DMS153 treated with DMSO at 0.1 percent for 48 hours (cell line): ENCODE measurements around the gene CYFIP1.

Experiments
- DNase-seq: peaks from one replicate; lab custom pipeline; 2025; ENCODE audit not compliant: unreplicated experiment; lab: John Stamatoyannopoulos, UW

The CYFIP1 gene

DNA sequence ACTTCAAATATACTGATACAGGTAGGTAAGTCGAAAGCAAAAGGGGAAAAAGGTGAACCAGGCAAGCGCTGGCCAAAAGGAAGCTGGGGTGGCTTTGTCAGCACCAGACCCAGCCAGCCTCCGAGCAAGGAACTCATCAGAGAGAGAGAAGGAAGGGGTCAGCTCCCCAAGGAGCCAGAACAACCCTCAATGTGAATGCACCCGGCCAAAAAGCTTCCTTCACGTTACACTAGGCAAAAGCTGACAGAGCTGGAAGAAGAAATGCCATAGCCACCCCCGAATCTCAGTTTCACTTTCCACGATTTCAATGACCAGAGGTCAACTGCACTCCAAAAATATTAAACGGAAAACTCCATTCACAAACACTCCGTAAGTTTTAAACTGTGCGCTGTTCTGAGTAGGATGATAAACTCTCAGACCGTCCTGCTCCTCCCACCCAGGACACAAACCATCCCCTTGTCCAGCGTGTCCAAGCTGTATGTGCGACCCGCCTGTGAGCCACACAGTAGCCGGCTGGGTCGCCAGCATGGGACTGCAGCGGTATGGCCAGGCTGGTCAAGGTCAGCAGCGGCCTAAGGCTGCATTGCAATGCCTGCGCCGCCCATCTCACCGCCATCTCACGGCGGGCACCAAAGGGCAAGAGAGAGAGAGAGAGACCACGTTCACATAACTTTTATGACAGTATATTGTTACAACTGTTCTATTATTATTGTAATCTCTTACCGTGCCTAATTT lies 29.7 kb downstream of the CYFIP1 start:
- no peak for DNase-seq

DNA sequence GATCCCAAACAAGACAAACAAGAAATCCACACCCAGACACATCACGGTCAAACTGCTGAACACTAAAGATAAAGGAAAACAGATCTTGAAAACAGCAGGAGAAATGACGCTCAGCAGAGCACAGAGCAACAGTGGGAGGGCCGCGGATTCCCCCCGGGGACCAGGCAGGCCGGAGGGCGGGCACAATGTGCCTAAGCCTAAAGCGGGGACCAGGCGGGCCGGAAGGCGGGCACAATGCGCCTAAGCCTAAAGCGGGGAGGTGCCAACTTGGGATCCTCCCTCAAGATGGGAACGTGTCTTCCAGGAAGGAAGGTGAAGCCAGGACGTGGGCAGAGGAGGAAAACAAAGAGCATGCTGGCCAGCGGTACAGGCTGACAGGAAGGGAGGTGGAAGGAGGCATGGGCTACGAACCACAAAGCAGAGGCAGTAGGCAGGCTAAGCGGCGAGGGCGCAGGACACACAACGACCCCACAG lies 31.1 kb downstream of the CYFIP1 start:
- peak; percentile 7 for DNase-seq

DNA sequence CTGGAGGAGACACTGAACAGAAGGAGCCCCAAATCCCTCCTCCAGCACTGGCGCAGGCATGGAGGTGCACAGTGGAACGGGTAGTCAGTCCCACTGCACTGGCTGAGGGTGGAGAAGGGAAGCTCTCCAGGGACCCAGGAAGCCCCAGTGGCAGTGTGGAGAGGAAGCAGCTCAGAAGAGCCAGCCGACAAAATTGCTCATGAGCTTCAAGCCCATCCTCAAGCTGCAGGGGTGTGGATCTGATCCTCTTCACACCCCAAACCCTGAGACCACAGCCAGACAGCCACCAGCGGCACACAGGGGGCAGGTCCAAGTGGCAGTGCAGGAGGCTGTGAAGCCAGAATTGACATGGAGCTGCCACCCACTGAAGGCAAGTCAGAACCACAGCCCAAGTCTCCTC lies 32.1 kb downstream of the CYFIP1 start:
- DNase-seq, result no peak

DNA sequence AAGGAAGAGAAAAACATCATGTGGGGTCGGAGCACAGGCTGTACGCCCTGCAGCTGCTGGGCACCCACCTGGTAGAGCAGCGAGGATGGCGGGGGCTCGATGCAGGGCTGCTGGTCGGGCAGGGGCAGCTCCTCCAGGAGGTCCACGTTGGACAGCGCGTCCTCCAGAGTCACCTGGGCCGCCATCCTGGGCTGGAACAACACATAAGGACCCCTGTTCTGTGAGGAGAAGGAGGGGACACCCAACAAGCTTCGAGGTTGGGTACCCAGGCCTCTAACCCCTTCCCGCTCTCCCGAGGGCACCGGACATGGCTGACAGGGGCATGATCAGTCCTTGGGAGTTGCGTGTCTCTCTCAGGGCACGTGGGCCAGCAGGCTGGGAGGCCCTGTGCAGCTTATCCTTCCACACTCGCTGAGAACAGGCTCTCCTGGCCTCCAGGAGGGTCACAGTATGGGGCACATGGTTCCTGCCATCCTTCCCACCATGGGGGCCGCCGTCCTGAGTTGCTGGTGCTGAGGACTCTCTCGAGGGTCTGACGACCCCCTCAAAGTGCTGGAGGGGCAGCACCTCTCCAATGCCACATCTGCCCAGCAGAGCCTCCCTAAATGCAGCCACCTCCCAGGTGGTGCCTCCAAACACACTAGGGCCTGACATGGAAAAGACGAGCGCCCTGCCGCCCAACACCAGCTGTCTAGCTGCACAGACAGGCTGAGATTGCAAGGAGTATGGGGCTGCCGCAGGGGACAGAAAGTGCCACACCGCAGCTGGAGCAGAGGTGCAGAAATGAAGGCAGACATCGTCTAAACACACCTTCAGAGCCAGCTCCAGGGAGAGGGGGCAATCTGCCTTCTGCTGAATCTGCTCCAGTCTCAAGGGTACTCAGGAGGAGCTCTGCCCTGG lies 32.8 kb downstream of the CYFIP1 start:
- no peak for DNase-seq

DNA sequence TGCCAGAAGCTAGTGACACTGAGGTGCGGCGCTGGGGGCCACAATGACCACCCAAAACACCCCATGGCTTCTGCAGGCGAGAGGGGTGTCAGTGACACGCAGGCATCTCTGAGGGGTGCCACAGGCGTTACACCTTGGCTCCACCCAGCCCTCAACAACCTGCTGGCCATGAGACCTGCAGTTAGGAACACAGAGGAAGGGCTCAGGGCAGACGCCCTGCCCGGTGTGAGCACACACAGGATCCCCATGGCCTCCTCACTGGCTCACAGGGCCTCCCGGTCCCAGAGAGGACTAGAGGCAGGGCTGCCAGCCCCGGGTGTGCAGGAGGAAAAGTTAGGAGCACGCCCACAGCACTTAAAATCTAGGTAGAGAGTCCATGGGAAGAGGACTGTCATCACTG lies 35.1 kb downstream of the CYFIP1 start:
- no peak for DNase-seq

DNA sequence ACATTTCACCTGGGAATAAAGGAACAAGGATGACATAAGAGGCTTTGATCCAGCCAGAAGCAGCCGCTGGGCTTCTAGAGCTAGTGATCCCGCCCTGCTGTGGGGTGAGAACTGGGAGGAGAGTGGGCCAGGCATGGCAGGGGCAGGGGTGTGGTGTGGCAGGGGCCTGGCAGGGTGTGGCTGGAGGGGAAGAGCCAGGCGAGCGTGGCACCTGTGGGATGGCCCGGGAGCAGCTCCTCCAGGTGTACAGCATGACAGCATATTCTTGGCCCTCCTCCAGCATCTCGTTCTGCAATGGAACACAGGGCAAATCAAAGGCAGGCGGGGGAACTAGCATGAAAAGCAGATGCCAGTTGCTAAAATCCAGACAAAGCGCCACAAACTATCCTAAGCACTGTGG lies 35.5 kb downstream of the CYFIP1 start:
- DNase-seq, result peak; percentile 14

DNA sequence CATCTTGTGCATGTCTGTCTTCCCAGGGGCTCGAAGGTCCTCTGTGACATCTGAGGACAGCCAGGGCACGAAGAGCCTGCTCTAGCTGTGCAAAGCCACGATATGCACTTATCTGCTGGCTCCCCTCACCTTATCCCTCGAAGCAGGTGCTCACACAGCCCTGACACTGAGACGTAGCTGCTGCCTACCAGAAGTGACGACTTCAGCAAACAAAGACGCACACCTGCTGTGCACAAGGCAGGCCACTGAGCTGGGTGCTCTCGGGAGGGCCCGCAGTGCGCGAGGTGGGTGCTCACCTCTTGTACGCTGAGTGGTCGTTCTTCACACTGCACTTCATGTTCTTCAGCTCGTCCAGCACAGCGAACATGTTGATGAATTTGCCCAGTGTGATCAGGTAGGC lies 37.3 kb downstream of the CYFIP1 start:
- DNase-seq, result no peak

DNA sequence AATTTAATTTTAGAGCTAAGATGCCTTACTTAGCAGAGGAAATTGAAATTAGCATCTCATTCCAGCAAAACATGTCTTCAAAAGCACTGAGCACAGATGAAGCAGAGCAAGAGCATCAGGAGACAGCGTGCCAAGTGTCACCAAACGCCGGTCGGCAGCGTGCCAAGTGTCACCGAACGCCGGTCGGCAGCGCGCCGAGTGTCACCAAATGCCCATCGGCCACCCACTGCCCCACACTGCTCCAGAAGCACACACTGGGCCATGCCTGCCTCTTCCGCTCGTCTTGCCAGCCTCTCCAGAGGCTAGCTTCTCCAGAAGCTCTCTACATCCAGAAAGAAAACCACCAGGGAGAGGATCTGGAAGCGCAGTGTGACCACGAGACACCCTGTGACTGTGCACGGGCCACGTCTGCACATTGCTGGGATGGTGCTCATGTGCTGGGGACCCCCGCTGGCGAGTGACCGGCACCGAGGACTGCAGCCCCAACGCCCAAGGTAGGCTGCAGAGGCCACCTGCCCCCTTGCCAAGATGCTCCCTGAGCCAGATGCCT lies 37.8 kb downstream of the CYFIP1 start:
- no peak for DNase-seq

DNA sequence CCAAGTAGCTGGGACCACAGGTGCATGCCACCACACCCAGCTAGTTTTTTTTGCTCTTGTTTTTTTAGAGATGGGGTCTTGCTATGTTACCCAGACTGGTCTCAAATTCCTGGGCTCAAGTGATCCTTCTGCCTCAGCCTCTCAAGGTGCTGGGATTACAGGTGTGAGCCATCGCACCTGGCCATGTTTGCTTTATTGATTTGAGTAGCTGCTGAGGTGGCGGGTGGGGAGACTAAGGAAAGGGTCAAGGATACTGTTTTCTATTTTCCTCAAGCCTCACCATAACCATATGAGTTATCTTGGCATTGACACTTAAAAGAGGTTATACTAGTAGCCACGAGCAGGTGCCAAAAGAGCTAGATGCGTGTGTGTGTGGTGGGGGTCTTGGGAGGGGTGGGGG lies 39.0 kb downstream of the CYFIP1 start:
- no peak for DNase-seq

DNA sequence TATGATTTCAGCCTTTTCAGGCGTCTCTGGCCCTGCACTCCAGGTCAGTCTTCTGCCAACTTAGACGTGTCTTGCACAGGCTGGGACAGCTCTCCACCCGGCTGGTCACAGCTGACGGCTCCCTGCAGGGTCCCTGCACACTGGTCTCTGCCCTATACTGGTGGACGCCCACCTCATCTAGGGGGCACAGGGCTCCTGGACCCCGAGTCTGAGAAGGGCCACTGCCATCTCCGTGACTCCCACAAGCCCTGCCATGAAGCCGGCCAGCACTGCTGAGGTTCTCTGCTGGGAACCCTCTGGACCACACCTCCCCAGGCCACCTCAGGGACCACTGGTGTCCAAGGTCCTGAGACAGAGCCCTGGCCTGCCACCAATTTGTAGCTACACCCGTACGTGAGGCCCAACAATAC lies 40.5 kb downstream of the CYFIP1 start:
- DNase-seq, result no peak

DNA sequence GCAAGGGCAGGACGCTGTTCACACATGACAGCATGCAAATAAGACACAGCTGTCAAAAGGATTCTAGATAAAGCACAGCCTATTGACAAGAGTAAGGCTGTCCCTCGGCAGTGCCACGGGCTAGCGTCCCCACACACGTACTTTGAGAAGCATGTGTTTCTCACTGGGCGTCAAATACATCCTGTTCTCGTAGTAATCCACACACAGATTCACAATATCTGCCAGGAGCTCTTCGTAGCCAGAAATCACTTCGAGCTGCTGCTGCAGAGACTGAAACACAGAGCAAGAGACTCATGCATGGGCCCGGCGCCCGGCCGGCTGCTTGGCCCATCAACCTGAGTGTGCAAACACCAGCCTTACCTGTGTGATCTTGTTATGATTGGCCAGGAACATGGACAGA lies 41.1 kb downstream of the CYFIP1 start:
- no peak for DNase-seq

DNA sequence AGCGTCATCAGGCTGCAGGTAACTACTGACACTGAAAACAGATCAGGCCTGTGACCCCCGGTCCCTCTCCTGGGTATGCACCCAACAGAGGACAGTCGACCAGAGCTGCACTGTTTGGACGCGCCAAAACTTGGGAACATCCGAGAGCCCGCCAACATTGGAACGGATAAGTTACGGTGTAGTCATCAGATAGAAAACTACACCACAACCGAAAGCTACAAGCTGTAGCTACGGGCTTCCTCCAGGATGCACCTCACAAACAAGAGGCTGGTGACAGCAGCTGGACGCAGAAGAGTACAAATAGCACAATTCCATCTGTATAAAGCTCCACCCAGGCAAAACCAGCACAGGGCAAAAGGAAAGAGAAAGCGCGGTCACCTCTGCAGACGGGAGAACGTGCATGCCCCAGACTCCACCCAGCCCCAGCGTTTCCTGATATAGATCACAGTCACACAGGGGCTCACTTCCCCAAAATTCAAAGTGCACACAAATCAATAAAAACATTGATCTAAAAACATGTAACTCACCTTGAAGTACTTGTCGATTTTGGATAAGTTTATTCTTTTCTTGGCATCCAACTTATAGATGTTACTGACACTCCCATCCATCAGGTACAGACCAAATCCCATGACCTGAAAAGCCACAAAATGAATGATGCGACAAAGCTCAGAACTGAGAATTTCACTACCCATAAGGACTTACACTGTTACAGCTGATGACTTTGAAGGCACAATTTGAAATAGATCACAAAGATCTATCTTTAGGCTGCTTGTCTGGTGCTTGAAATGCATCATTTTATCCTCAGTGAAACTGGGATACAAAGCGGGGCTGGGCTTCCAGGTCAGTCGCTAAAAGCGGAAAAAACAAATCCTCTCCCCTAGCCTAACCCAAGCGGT lies 43.3 kb downstream of the CYFIP1 start:
- DNase-seq, result no peak

DNA sequence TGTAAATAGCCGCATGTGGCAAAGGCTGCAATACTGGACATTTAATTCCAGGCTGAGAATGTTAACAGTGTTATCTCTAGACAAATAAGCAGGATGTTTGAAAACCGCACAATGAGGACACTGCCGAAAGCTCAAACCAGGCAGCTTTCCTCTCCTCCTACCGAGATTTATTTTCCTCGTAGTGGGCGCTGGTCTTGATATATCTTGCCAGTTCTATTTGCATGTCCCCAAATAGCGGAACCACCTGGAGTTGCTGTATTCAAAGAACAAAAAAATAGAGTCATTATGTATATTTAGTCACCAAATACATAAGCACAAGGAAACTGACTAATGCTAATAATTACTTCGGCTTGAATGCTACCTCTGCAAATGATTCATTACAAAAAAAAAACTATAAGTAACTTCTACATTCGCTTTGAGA lies 46.5 kb downstream of the CYFIP1 start:
- no peak for DNase-seq

DNA sequence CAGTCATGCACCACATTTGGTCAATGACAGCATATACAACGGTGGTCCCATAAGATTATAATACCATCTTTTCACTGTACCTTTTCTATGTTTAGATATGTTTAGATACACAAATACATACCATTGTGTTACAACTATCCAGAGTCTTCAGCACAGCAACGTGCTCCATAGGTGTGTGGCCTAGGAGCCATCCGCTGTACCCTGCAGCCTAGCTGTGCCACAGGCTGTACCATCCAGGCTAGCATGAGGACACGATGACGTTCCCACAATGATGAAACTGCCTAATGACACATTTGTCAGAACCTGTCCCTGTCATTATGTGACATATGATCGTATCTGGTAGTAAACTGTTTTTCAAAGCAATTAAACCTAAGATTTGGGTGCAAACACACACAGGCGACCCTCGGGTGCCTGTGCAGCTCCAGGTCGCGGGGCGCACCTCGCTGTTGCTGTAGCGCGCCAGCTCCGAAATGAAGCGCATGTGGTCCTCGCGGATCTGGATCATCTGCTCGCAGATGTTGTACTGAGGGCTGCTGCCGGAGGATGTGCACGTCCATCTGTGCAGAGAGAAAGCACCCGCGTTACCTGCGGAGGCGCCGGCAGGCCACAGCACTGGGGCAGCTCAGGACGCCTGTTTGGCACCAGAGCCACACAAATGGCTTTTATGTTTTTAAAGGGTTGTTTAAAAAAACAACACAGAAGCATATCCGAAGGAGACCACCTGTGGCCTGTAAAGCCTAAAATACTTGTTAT lies 48.2 kb downstream of the CYFIP1 start:
- no peak for DNase-seq

DNA sequence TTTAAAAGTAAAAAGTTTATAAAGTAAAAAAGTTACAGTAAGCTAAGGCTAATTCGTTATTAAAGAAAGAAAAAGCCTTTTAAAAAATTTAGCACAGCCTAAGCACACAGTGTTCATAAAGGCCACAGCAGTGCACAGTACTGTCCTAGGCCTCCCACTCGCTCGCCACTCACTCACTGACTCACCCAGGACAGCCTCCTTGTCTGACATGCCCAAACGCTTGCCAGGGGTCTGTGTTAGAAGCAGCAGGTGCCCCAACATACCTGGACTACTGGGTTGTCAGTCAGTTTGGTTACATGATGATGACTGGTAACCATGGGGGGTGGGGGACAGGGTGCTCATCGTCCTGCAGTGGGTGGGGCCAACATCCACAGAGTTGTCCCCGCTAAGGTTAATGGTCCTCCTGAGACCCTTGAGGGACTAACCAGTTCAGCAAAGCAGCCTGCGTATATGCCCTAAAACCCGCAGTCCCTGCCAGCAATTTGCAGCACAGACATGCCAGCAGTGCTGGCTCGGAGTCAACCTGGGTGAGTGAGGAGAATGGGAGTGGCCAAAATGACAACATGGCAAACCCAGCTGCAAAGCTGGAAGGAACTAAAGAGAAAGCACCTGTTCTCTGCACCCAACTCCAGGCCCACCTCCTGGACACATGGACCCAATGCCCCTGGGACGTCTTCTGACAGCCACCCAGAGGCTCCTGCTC lies 49.2 kb downstream of the CYFIP1 start:
- no peak for DNase-seq

DNA sequence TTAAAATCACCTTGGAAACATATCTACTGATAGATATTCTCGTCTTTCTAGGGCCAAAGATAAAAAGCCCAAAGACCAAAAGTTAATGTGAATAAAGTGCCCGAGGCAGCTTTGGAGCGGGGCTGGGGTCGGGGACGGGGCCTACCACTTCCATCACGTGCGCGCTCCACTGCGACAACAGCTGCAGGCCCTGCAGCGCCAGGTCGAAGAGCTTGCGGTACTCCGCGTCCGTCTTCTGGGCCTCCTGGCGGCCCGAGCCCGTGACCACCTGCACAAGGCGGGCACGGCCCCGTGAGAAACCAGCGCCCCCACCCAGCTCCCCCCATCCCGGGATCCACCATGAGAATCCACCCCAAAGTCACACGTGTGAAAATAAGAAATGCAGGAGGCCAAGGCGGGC lies 52.4 kb downstream of the CYFIP1 start:
- DNase-seq, result no peak

DNA sequence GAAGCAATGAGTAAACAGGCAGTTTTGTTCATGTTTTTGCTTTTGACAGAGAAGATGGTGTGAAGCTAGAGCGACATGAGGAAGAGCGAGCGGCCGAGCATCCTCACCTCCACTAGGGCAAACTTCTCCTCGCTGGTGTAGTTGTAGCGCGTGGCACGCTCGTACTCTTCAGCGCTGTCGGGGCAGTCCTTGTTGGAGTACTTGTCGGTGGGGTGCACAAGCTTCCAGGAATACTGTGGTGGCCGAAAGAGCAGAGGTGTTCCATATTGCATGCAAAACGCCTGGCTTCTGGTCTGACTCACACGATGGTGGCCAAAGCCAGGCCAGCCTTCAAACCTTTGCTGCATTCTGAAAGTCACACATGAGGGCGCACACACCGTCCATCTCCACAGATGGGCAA lies 54.3 kb downstream of the CYFIP1 start:
- no peak for DNase-seq

DNA sequence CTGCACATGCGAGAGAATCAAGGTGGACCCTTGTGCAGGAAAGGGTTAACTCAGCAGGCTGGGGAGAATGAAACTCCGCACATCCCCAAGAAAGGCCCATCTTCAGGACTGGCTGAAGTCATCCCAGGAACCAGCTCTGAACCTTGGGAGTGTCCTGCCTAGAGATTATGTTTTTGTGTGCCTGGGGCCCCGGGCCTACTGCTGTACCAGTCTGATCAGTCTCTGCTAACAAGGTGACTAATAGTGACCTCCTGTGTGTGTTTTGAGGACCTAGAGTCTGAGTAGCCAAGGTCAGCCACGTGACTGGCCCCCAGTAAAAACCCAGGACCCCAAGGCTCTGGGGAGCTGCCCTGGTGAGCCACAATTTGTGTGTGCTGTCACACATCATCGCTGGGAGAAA lies 58.2 kb downstream of the CYFIP1 start:
- no peak for DNase-seq

DNA sequence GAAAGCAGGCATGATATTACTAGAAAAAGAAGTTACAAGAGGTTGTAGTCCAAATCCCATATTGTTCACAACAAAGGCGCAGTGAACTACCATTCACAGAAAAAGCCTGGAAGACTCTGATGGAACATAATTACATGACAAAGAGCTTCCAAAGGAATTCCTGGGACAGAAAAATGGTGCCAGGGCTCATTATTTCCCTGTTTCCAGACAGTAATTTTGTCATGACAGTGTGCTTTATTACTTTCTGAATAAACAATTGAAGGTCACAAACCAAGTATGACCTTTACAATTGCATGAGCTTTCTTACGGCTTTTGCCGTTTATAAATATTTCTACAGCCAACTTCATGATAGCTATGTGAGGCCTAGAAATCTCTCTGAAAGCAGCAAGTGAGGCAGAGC lies 61.0 kb downstream of the CYFIP1 start:
- DNase-seq, result no peak
